Memory B cell (primary cell): ENCODE data around the gene HAUS8.
A peak's percentile ranks its signal among the peaks of the same experiment; 100 is the strongest.

ENCODE experiments used
- ATAC-seq: fragments of 150-1000 bp; cut with Tn5 transposase; 2 replicates; pipeline ENCODE4 v1.10.0; 2021; ENCODE audit warnings: low read depth, mild to moderate bottlenecking, moderate library complexity
- DNase-seq, 2 donors: peaks; one replicate each; pipeline ENCODE4 v3.0.0; 2022; ENCODE audit warnings: low spot score in 2 of 2
- H3K27ac Mint-ChIP-seq: one replicate; pipeline ENCODE4 v1.8.0; 2022; ENCODE audit warnings: mild to moderate bottlenecking, moderate library complexity, mixed read lengths
- H3K27me3 Mint-ChIP-seq: one replicate; pipeline ENCODE4 v1.8.0; 2022; ENCODE audit warnings: mixed read lengths
- H3K36me3 Mint-ChIP-seq: one replicate; pipeline ENCODE4 v1.8.0; 2022; ENCODE audit warnings: mild to moderate bottlenecking, mixed read lengths
- H3K4me1 Mint-ChIP-seq: one replicate; pipeline ENCODE4 v1.8.0; 2022; ENCODE audit warnings: mixed read lengths
- H3K4me3 Mint-ChIP-seq: one replicate; pipeline ENCODE4 v1.8.0; 2022; ENCODE audit warnings: mild to moderate bottlenecking, moderate library complexity, mixed read lengths
- H3K9me3 Mint-ChIP-seq: one replicate; pipeline ENCODE4 v1.8.0; 2022; ENCODE audit warnings: mixed read lengths

Gene HAUS8

GRCh38 chr19:17091758-17092333 lies 16.6 kb upstream of the HAUS8 start:
- peak overlapping the region; percentile 28 for H3K27ac Mint-ChIP-seq
- peak overlapping the region; percentile 17 for H3K4me3 Mint-ChIP-seq
- peaks cover 15% of the 10 kb centered on the region for H3K36me3 Mint-ChIP-seq
- ATAC-seq (peak; percentile 70), DNase-seq (peak in 1 of 2 donors; percentile 63)
- no peaks in the 10 kb centered on the region for H3K27me3 Mint-ChIP-seq
- H3K9me3 Mint-ChIP-seq = no peaks in the 10 kb centered on the region
- H3K4me1 Mint-ChIP-seq = peaks cover 45% of the 10 kb centered on the region

- H3K4me3 Mint-ChIP-seq = peak overlapping the region; percentile 51
- ATAC-seq (peak; percentile 86), DNase-seq (peak; percentile 44 to 45)
- peaks cover 18% of the 10 kb centered on the region for H3K36me3 Mint-ChIP-seq
- H3K27me3 Mint-ChIP-seq = no peaks in the 10 kb centered on the region
- no peaks in the 10 kb centered on the region for H3K9me3 Mint-ChIP-seq
- H3K4me1 Mint-ChIP-seq = peaks cover 46% of the 10 kb centered on the region
- H3K27ac Mint-ChIP-seq = peak overlapping the region; percentile 92
Measured at GRCh38 chr19:17090583-17090982, 15.3 kb upstream of the HAUS8 start.

GRCh38 chr19:17088552-17088951 lies 13.3 kb upstream of the HAUS8 start:
- Mint-ChIP-seq H3K4me3 (no peak overlapping the region), H3K4me1 (peaks cover 44% of the 10 kb centered on the region), H3K27me3 (no peaks in the 10 kb centered on the region), H3K9me3 (no peaks in the 10 kb centered on the region), H3K36me3 (peaks cover 14% of the 10 kb centered on the region), H3K27ac (peak overlapping the region; percentile 92)
- no peak for DNase-seq
- no peak for ATAC-seq

- Mint-ChIP-seq H3K4me1 (peaks cover 50% of the 10 kb centered on the region), H3K27ac (peak overlapping the region; percentile 56), H3K36me3 (peaks cover 14% of the 10 kb centered on the region), H3K27me3 (no peaks in the 10 kb centered on the region), H3K4me3 (no peak overlapping the region), H3K9me3 (no peaks in the 10 kb centered on the region)
- ATAC-seq (no peak), DNase-seq (no peak)
Measured at GRCh38 chr19:17086834-17087233, 11.6 kb upstream of the HAUS8 start.

GRCh38 chr19:17086120-17086519 lies 10.9 kb upstream of the HAUS8 start:
- Mint-ChIP-seq H3K27ac (no peak overlapping the region), H3K4me1 (peaks cover 52% of the 10 kb centered on the region), H3K9me3 (no peaks in the 10 kb centered on the region), H3K27me3 (no peaks in the 10 kb centered on the region), H3K36me3 (peaks cover 14% of the 10 kb centered on the region), H3K4me3 (no peak overlapping the region)
- ATAC-seq = no peak
- no peak for DNase-seq

GRCh38 chr19:17081672-17082630 lies 6.7 kb upstream of the HAUS8 start:
- peak overlapping the region; percentile 86 for H3K27ac Mint-ChIP-seq
- no peaks in the 10 kb centered on the region for H3K9me3 Mint-ChIP-seq
- ATAC-seq (no peak), DNase-seq (no peak)
- H3K4me3 Mint-ChIP-seq = peak overlapping the region; percentile 55
- no peaks in the 10 kb centered on the region for H3K27me3 Mint-ChIP-seq
- H3K4me1 Mint-ChIP-seq = peaks cover 52% of the 10 kb centered on the region
- H3K36me3 Mint-ChIP-seq = peaks cover 10% of the 10 kb centered on the region

- peaks cover 3% of the 10 kb centered on the region for H3K36me3 Mint-ChIP-seq
- H3K9me3 Mint-ChIP-seq = no peaks in the 10 kb centered on the region
- DNase-seq (no peak), ATAC-seq (no peak)
- peak overlapping the region; percentile 89 for H3K27ac Mint-ChIP-seq
- H3K4me1 Mint-ChIP-seq = peaks cover 53% of the 10 kb centered on the region
- H3K27me3 Mint-ChIP-seq = no peaks in the 10 kb centered on the region
- peak overlapping the region; percentile 84 for H3K4me3 Mint-ChIP-seq
Measured at GRCh38 chr19:17080440-17080801, 5.2 kb upstream of the HAUS8 start.

- Mint-ChIP-seq H3K27ac (peak overlapping the region; percentile 89), H3K4me1 (peaks cover 50% of the 10 kb centered on the region), H3K4me3 (peak overlapping the region; percentile 84), H3K36me3 (peaks cover 3% of the 10 kb centered on the region), H3K9me3 (no peaks in the 10 kb centered on the region), H3K27me3 (no peaks in the 10 kb centered on the region)
- DNase-seq (peak; percentile 56 to 73), ATAC-seq (peak; percentile 62)
Measured at GRCh38 chr19:17079710-17080439, 4.6 kb upstream of the HAUS8 start.

- peaks cover 3% of the 10 kb centered on the region for H3K36me3 Mint-ChIP-seq
Measured at GRCh38 chr19:17078920-17079709, 3.9 kb upstream of the HAUS8 start.

GRCh38 chr19:17078036-17078919 lies 3.0 kb upstream of the HAUS8 start:
- no peaks in the 10 kb centered on the region for H3K27me3 Mint-ChIP-seq
- H3K27ac Mint-ChIP-seq = peak overlapping the region; percentile 89
- no peaks in the 10 kb centered on the region for H3K9me3 Mint-ChIP-seq
- no peak for DNase-seq
- H3K4me3 Mint-ChIP-seq = peak overlapping the region; percentile 99
- H3K36me3 Mint-ChIP-seq = peaks cover 3% of the 10 kb centered on the region
- no peak for ATAC-seq
- H3K4me1 Mint-ChIP-seq = peaks cover 60% of the 10 kb centered on the region

More at GRCh38 chr19:17078920-17079709, 3.9 kb upstream of the HAUS8 start:
- no peak for ATAC-seq
- DNase-seq = no peak
- Mint-ChIP-seq H3K27me3 (no peaks in the 10 kb centered on the region), H3K4me1 (peaks cover 56% of the 10 kb centered on the region), H3K4me3 (peak overlapping the region; percentile 84), H3K27ac (peak overlapping the region; percentile 89), H3K9me3 (no peaks in the 10 kb centered on the region)

- Mint-ChIP-seq H3K9me3 (no peaks in the 10 kb centered on the region), H3K4me1 (peaks cover 63% of the 10 kb centered on the region), H3K27ac (no peak overlapping the region), H3K36me3 (peaks cover 3% of the 10 kb centered on the region), H3K4me3 (peak overlapping the region; percentile 99), H3K27me3 (no peaks in the 10 kb centered on the region)
- ATAC-seq = no peak
- DNase-seq = no peak
Measured at GRCh38 chr19:17077447-17078028, 2.3 kb upstream of the HAUS8 start.

- peak overlapping the region; percentile 97 for H3K27ac Mint-ChIP-seq
- H3K36me3 Mint-ChIP-seq = peaks cover 3% of the 10 kb centered on the region
- no peaks in the 10 kb centered on the region for H3K27me3 Mint-ChIP-seq
- DNase-seq (no peak), ATAC-seq (no peak)
- no peaks in the 10 kb centered on the region for H3K9me3 Mint-ChIP-seq
- peaks cover 55% of the 10 kb centered on the region for H3K4me1 Mint-ChIP-seq
- peak overlapping the region; percentile 99 for H3K4me3 Mint-ChIP-seq
Measured at GRCh38 chr19:17076543-17076991, 1.3 kb upstream of the HAUS8 start.
